Measurements from ENCODE around the gene IER2. TPM values are rescaled to one million over a fixed set of nuclear protein-coding genes. Genes with fewer than 3 reads are reported as not detected.

Gene IER2
- total and polyA plus RNA-seq, 2 donors (not counting 3 experiments of a cell fraction or from before 2014, with no cell fraction given): 60.6 to 81.6 TPM

DNA sequence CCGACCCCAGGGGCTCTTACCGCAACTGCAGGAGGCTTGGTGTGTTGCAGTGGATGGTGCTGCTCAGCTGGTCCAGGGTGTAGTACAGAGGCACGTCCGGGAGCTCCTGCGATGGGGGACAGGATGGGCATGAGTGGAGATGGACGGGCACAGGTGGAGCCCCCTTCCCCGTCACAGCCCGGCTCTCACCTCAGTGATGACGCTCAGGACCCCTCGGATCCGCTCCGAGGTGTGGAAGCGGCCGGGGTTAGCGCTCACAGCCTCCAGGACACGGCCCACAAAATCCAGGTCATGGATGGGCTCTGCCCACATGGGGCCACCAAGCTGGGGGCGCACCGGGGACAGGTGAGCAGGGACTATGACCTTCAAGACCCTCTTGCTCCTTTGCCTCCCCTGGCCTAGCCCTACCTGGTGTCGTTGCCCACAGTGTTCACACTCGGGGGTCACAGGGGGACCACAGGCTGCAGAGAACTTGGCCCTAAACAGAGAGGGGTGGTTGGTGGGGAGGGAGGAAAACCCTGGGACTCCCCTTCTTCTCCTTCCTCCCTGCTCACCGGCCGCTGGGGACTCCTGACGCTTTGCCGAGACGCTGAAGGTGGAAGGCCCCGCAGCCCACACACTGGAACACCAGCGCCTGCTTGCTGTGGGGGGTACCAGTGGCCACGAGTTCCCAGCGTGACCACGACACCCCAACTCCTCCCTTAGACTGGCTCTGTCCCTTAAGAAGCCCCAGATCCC lies 40.7 kb upstream of the IER2 start:
- Histone ChIP-seq H3K9ac (replicated peaks; ENCODE audit: extremely low read depth, insufficient read depth, low read length) (no peak overlapping the region), H3K4me1 (ENCODE audit: control insufficient read depth, extremely low read depth, insufficient read depth, low read length) (peaks cover 7% of the 10 kb centered on the region), H3K27me3 (ENCODE audit: control insufficient read depth in 2 of 2, insufficient read depth in 2 of 2, low read length in 2 of 2) (no peaks in the 10 kb centered on the region), H4K20me1 (replicated peaks; ENCODE audit: control insufficient read depth, extremely low read depth, insufficient read depth, low read length) (no peaks in the 10 kb centered on the region), H3K9me1 (replicated peaks; ENCODE audit: control insufficient read depth, extremely low read depth, insufficient read depth, low read length) (no peaks in the 10 kb centered on the region), H3K4me2 (ENCODE audit: insufficient read depth, low read length) (no peak overlapping the region), H2AFZ (ENCODE audit: low read depth, low read length) (no peak overlapping the region), H3K27ac (ENCODE audit: insufficient read depth, low read depth, low read length) (no peak overlapping the region), H3K4me3 (replicated peaks in 1 of 3; ENCODE audit: insufficient read depth in 1 of 3, low read depth in 1 of 3, low read length in 3 of 3) (no peak overlapping the region), H3K9me3 (replicated peaks; ENCODE audit: control insufficient read depth, insufficient read depth, low read length) (no peaks in the 10 kb centered on the region), H3K79me2 (ENCODE audit: control insufficient read depth, insufficient read depth, low read length) (no peaks in the 10 kb centered on the region), H3K36me3 (ENCODE audit: control insufficient read depth in 2 of 2, extremely low read depth in 1 of 2, insufficient read depth in 2 of 2, low read length in 2 of 2) (peaks cover 0 to 19% of the 10 kb centered on the region in 2 experiments)
- dilution Hi-C loops (cut with MboI; ENCODE audit: extremely low pct_ligation_motif_present, low sequenced_read_pairs): no loop called here
- intact Hi-C loops (cut with micrococcal nuclease): no loop called here
- POLR2A ChIA-PET: interaction anchor here (0.6 kb wide), 1 partner anchor 90 kb away, joined by 3 read pairs; no protein-coding TSS in a partner anchor
- no peak for FAIRE-seq
- BruUV-seq (replicated peaks): no TSS peak
- no peak for DNase-seq (ENCODE audit: low read depth, low spot score)
- TF ChIP-seq POLR2A (IDR thresholded peaks at IDR 0.05; ENCODE audit: low read depth, low read length): no peak
- no peak for TF ChIP-seq MYC (IDR thresholded peaks at IDR 0.05; ENCODE audit: low read depth, low read length)
- no peak for TF ChIP-seq POLR2AphosphoS5 (IDR thresholded peaks at IDR 0.05; ENCODE audit: insufficient read depth, low read depth, low read length)
- no peak for TF ChIP-seq JUN (IDR thresholded peaks at IDR 0.05; ENCODE audit: borderline replicate concordance, insufficient read depth, insufficient read length, low read depth)
- TF ChIP-seq, protein P1, sequence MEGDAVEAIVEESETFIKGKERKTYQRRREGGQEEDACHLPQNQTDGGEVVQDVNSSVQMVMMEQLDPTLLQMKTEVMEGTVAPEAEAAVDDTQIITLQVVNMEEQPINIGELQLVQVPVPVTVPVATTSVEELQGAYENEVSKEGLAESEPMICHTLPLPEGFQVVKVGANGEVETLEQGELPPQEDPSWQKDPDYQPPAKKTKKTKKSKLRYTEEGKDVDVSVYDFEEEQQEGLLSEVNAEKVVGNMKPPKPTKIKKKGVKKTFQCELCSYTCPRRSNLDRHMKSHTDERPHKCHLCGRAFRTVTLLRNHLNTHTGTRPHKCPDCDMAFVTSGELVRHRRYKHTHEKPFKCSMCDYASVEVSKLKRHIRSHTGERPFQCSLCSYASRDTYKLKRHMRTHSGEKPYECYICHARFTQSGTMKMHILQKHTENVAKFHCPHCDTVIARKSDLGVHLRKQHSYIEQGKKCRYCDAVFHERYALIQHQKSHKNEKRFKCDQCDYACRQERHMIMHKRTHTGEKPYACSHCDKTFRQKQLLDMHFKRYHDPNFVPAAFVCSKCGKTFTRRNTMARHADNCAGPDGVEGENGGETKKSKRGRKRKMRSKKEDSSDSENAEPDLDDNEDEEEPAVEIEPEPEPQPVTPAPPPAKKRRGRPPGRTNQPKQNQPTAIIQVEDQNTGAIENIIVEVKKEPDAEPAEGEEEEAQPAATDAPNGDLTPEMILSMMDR (IDR thresholded peaks at IDR 0.05; ENCODE audit: extremely low read depth in 1 of 2, insufficient read depth in 1 of 2, low read depth in 1 of 2, low read length in 2 of 2): no peak
- no peak for TF ChIP-seq FOS (IDR thresholded peaks at IDR 0.05; ENCODE audit: borderline replicate concordance, insufficient read depth, low read length)
- no peak for TF ChIP-seq EZH2 (IDR thresholded peaks at IDR 0.05; ENCODE audit: borderline replicate concordance, low read depth, low read length, severe bottlenecking)
- TF ChIP-seq, protein P2, sequence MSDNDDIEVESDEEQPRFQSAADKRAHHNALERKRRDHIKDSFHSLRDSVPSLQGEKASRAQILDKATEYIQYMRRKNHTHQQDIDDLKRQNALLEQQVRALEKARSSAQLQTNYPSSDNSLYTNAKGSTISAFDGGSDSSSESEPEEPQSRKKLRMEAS (IDR thresholded peaks at IDR 0.05; ENCODE audit: insufficient read depth, insufficient read length): no peak
- no peak for TF ChIP-seq GATA2 (IDR thresholded peaks at IDR 0.05; ENCODE audit: insufficient read depth, insufficient read length, low read depth, low read length)
- CTCF ChIA-PET: interaction anchor here (0.6 to 1.5 kb wide), 2 partner anchors 21 to 144 kb away, joined by 3 read pairs; no protein-coding TSS in a partner anchor

Measured in endothelial cell of umbilical vein (primary cell).